ENCODE data around the gene FIGN.

The FIGN gene

GRCh38 chr2:163611557-163611906 lies 124.3 kb downstream of the FIGN start:
- no peak for DNase-seq (ENCODE audit: low read depth)

- no peak for DNase-seq (ENCODE audit: low read depth)
These were observed 124.8 kb downstream of the FIGN start for GRCh38 chr2:163610817-163611556.

GRCh38 chr2:163607630-163608029 lies 128.2 kb downstream of the FIGN start:
- DNase-seq (ENCODE audit: low read depth): no peak

GRCh38 chr2:163606878-163607277 lies 128.9 kb downstream of the FIGN start:
- no peak for DNase-seq (ENCODE audit: low read depth)

GRCh38 chr2:163605779-163606178 lies 130.0 kb downstream of the FIGN start:
- no peak for DNase-seq (ENCODE audit: low read depth)

- no peak for DNase-seq (ENCODE audit: low read depth)
These were observed 130.8 kb downstream of the FIGN start for GRCh38 chr2:163604941-163605555.

- no peak for DNase-seq (ENCODE audit: low read depth)
These were observed 133.6 kb downstream of the FIGN start for GRCh38 chr2:163602196-163602595.

- no peak for DNase-seq (ENCODE audit: low read depth)
These were observed 134.4 kb downstream of the FIGN start for GRCh38 chr2:163601377-163601776.

GRCh38 chr2:163600801-163601200 lies 135.0 kb downstream of the FIGN start:
- DNase-seq (ENCODE audit: low read depth): no peak

- DNase-seq (ENCODE audit: low read depth): no peak
These were observed 140.8 kb downstream of the FIGN start for GRCh38 chr2:163595028-163595427.

- no peak for DNase-seq (ENCODE audit: low read depth)
These were observed 141.3 kb downstream of the FIGN start for GRCh38 chr2:163594497-163594896.

- DNase-seq (ENCODE audit: low read depth): no peak
These were observed 141.8 kb downstream of the FIGN start for GRCh38 chr2:163593982-163594381.

- no peak for DNase-seq (ENCODE audit: low read depth)
These were observed 142.7 kb downstream of the FIGN start for GRCh38 chr2:163592954-163593622.

- no peak for DNase-seq (ENCODE audit: low read depth)
These were observed 144.3 kb downstream of the FIGN start for GRCh38 chr2:163591461-163591860.

- no peak for DNase-seq (ENCODE audit: low read depth)
These were observed 155.1 kb downstream of the FIGN start for GRCh38 chr2:163580757-163581156.

- no peak for DNase-seq (ENCODE audit: low read depth)
These were observed 161.5 kb downstream of the FIGN start for GRCh38 chr2:163574309-163574708.

GRCh38 chr2:163573652-163574051 lies 162.2 kb downstream of the FIGN start:
- DNase-seq (ENCODE audit: low read depth): no peak

- DNase-seq (ENCODE audit: low read depth): no peak
These were observed 163.0 kb downstream of the FIGN start for GRCh38 chr2:163572850-163573249.

GRCh38 chr2:163571423-163572102 lies 164.2 kb downstream of the FIGN start:
- DNase-seq (ENCODE audit: low read depth): no peak

GRCh38 chr2:163570391-163570790 lies 165.4 kb downstream of the FIGN start:
- DNase-seq (ENCODE audit: low read depth): no peak

GRCh38 chr2:163565192-163565591 lies 170.6 kb downstream of the FIGN start:
- DNase-seq (ENCODE audit: low read depth): no peak

- no peak for DNase-seq (ENCODE audit: low read depth)
These were observed 171.6 kb downstream of the FIGN start for GRCh38 chr2:163564236-163564635.

GRCh38 chr2:163563336-163563735 lies 172.5 kb downstream of the FIGN start:
- no peak for DNase-seq (ENCODE audit: low read depth)
